Activated naive CD4-positive, alpha-beta T cell treated with anti-CD3 and anti-CD28 coated beads, Interleukin-2, amount 50 U/mL, for 16 hours (primary cell): ENCODE results near the gene BBOF1.

ENCODE experiments used
- DNase-seq: peaks from one replicate; pipeline ENCODE4 v3.0.0-alpha.2; 2020

BBOF1 gene

GRCh38 chr14:74034572-74034971 is 15.4 kb downstream of the BBOF1 start:
- DNase-seq = no peak

DNA sequence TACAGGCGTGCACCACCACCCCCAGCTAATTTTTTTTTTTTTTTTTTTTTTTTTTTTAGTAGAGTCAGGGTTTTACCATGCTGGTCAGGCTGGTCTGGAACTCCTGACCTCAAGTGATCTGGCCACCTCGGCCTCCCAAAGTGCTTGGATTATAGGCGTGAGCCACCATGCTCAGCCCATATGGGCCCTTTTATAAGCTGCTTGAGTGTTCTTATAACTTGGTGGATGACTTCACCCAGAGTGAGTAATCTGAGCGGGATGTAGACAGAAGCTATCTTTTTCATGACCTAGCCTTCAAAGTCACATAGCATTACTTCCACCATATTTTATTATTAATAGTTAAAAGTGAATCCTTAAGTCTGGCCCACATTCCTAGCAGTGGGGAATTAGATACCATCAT is 16.4 kb downstream of the BBOF1 start:
- DNase-seq = no peak

- DNase-seq = no peak
These were observed 19.1 kb downstream of the BBOF1 start for GRCh38 chr14:74038020-74038859.

DNA sequence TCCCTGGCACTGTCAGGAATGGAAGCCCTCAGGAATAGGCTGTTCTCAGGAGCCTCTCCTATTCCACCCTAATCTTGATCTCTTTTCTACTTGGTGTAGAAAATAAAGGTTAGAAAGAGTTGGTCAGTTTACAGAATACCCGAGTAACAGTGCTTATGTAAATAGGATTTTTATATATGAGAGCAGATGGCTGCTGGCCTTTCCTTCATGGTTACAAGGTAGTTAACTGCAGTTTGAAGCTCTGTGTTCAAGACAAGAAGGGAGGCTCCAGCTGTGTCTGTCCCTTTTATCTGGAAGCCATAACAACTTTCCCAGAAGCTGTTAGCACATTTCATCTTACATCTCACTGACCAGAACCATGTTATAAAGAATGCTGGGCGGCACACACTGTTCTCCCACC is 23.1 kb downstream of the BBOF1 start:
- no peak for DNase-seq

- no peak for DNase-seq
These were observed 26.4 kb downstream of the BBOF1 start for GRCh38 chr14:74045522-74045921.

GRCh38 chr14:74048281-74048680 is 29.1 kb downstream of the BBOF1 start:
- DNase-seq = no peak

DNA sequence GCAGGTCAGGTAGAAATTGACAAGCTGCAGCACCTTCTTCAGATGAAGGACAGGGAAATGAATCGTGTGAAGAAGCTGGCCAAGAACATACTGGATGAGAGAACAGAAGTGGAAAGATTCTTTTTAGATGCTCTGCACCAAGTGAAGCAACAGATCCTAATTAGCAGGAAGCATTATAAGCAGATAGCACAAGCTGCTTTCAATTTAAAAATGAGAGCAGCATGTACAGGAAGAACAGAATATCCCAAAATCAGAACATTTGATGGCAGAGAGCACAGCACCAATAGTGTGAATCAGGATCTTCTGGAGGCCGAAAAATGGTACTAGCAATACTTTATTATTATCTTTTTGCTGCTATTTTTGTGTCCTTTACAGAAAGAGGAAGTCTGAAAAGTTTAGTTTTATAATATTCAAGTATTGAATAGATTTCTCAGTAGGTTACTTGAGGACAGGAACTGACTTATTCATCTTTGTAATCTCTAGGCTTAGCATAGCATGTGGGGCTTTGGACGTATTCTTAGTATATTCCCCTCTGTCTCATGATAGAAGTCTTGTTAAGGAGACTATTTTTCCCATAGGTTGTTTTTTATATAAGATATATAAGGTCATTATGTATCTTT is 30.8 kb downstream of the BBOF1 start:
- DNase-seq = no peak

DNA sequence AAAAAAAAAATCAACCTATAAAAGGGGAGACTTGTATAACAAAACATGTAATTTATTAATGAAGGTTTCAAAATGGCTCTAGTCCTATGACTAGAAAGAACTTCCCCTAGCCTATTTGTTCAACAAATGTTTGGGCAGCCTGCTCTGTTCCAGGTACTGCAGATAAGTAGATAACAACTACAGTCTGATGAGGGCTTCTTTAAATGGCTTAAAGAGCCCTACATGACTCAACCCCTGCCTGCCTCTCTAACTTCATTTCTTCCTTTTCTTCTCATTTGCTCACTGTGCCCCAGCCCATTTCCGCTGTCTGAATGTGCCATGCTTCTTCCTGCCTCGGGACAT is 43.6 kb downstream of the BBOF1 start:
- no peak for DNase-seq

- DNase-seq = no peak
These were observed 45.3 kb downstream of the BBOF1 start for GRCh38 chr14:74064426-74064825.

GRCh38 chr14:74064883-74065282 is 45.7 kb downstream of the BBOF1 start:
- DNase-seq = no peak

DNA sequence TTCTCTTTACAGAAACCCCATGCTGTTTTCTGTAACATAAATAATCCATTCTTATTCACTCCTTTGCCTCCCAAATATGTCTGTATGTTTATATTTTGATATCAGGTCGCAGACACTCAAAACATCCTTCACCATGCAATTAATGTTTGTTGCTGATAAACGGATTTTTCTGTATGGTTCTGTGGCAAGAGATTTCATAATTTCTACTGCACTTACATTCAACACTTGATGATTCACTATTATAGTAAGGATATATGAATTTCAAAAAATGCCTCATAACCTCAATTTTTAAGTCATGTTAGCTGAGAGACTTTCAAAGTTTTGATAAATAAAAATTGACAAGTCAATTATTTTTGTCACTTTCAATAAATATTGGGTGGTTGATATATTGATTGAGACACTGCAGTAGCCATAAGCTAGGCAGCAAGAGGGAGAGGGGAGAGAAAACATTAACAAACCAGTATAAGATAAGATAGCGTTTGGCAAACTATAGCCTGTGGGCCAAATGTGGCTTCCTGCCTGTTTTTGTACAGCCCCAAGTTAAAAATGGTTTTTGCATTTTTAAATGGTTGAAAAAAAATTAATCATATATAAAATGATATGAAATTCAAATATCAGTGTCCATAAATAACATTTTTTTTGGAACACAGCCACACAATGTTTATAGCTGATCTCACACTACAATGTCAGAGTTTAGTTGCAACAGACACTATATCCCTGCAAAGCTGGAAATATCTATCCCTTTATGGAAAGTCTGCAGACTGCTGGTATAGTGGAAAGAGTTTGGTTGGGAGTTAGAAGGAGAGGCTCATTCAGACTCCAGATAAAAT is 46.8 kb downstream of the BBOF1 start:
- DNase-seq = no peak

DNA sequence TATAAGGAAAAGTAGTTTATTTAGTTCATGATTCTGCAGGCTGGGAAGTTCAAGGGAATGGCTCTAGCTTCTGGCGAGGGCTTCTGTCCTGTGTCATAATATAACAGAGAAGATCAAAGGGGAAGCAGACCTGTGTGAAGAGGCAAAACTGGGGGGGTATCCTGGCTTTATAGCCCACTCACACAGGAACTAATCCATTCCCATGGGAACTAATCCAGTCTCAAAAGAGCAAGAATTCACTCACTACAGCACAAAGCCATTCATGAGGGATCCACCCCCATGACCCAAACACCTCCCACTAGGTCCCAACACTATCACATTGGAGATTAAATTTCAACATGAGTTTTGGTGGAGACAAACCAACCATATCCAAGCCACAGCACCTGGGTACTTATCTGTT is 58.3 kb downstream of the BBOF1 start:
- no peak for DNase-seq

- no peak for DNase-seq
These were observed 61.8 kb downstream of the BBOF1 start for GRCh38 chr14:74080820-74081460.

GRCh38 chr14:74081491-74081890 is 62.3 kb downstream of the BBOF1 start:
- DNase-seq = no peak

DNA sequence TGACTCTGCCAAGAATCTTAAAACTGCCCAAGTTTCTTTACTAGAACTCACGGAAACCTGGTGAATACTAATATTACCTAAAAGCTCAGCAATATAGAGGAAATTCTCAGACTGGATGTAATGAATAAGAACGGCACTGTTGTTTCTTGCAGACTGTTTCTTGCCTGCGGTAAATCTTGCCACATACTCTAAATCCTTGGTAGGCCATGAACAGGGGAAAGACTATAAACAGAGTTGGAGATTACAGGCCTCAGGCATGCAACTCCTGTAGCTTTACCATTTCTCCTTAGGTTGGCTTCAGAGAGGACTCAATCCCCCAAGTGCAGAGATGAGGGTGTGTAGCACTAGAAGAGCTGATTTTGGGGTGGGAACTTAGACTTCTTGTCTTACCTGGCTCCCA is 64.0 kb downstream of the BBOF1 start:
- no peak for DNase-seq

DNA sequence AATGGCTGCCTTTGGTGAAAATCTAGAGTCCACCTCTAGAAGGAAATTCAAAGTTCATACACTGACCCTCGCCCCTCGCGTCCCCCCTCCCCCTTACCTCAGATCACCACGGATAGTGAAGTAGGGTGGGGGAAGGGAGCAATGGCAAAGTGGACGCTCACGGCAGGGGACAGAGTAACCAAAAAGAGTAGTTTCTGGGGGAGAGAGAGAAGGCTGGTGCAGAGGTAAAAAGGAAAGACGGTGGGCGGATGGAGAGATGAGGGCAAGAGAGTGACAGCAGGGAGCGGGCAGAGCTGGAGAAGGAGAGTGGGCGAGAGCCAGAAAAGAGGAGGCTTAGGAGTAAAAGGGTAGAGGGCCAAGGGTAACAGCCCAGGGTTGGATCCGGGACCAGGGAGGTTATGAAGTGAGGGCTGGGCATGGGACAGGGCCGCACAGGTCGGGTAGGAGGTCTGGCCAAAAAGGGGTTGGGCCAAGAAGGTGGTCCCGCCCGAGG is 64.7 kb downstream of the BBOF1 start:
- no peak for DNase-seq

- DNase-seq = peak; percentile 100
These were observed 65.3 kb downstream of the BBOF1 start, which contains the start of the genes ALDH6A1 and LIN52 for GRCh38 chr14:74084277-74085046. Gene ALDH6A1 (minus strand): TSS chr14:74084453. CDS start chr14:74084394, 59 bp downstream. Gene LIN52 (plus strand): TSS chr14:74084956. CDS start chr14:74084975, 19 bp downstream.

- DNase-seq = peak; percentile 14
These were observed 66.0 kb downstream of the BBOF1 start for GRCh38 chr14:74085047-74085637.

GRCh38 chr14:74085828-74086227 is 66.7 kb downstream of the BBOF1 start:
- DNase-seq = no peak

DNA sequence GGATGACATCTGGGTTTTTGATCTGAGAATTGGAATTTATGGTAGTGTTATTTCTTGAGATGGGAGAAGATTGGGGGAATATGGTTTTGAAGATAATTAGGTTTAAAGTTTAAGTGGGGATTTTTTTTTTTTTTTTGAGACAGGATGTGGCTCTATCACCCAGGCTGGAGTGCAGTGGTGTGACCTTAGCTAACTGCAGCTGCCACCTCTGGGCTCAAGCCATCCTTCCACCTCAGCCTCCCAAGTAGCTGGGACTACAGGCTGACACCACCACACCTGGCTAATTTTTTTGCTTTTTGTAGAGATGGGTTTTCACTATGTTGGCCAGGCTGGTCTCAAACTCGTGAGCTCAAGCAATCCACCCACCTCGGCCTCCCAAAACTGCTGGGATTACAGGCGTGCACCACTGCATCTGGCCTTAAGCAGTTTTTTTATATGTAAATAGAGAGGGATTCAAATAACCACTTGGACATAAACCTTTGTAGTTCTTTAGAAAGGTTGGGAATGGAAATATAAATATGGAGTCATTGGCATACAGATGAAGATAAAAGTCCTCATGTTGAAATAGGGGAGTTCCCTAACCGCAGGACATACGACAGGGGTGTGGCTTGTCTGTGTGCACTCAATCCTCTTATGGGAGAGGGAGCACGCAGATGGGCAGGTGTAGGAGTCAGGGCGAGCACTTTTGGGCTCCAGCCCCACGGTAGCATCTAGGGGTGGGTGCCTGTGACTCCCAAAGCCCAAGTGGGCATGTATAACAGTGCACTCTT is 70.3 kb downstream of the BBOF1 start:
- DNase-seq = no peak

DNA sequence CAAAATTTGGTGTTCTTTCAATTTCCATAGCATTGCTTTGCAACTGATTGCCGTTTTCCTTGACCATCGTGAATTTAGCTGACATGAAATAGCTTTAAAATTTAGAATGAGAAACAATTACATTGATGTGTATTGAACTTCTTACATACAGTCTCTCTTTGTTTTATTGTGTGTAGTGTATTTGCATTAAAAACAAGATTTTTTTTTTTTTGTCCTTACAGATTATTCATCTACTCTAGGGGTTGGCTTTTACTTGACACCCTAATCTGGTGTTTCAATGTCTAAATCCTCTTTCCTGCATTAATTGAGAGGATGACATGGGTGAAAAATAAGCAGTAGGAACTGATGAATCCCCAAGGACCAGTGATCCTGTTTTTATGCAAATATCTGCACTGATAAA is 86.2 kb downstream of the BBOF1 start:
- DNase-seq = no peak
